Nephron (organoid): Measurements from ENCODE around the gene PIH1D2.
"Not testable (repeated sequence)": the region's sequence is repeated elsewhere in the genome, so short reads cannot be mapped to it uniquely, and the experiment has no call there.

Experiments
- H3K27ac Mint-ChIP-seq, 3 experiments: 2 replicates each; pipeline ENCODE4 v1.8.0; 2020; ENCODE audit warnings: mixed read lengths in 3 of 3, mild to moderate bottlenecking in 2 of 3, moderate library complexity in 1 of 3
- H3K27me3 Mint-ChIP-seq: 2 replicates; pipeline ENCODE4 v1.8.0; 2021; ENCODE audit warnings: low read depth, mild to moderate bottlenecking, moderate library complexity, mixed read lengths
- H3K36me3 Mint-ChIP-seq: 2 replicates; pipeline ENCODE4 v1.8.0; 2020; ENCODE audit warnings: low read depth, mixed read lengths
- H3K4me1 Mint-ChIP-seq: 2 replicates; pipeline ENCODE4 v1.8.0; 2020; ENCODE audit warnings: mixed read lengths
- H3K4me3 Mint-ChIP-seq, 3 experiments: 2 replicates each; pipeline ENCODE4 v1.8.0; 2020; ENCODE audit warnings: mild to moderate bottlenecking in 3 of 3, mixed read lengths in 3 of 3, moderate library complexity in 2 of 3
- H3K9me3 Mint-ChIP-seq: 2 replicates; pipeline ENCODE4 v1.8.0; 2020; ENCODE audit warnings: mixed read lengths
- CTCF ChIP-seq, 3 experiments: fragments of 200-600 bp; sonication (generic); IDR thresholded peaks; one replicate each; pipeline ENCODE4 v1.5.0; 2021; ENCODE audit warnings: antibody characterized with exemption in 3 of 3; ENCODE audit not compliant: unreplicated experiment in 3 of 3

Gene PIH1D2

GRCh38 chr11:112097734-112098528, 24.1 kb upstream of the PIH1D2 start:
- H3K27ac Mint-ChIP-seq, result no peak overlapping the region
- H3K27me3 Mint-ChIP-seq, result no peaks in the 10 kb centered on the region
- H3K4me3 Mint-ChIP-seq, result no peak overlapping the region
- no peaks in the 10 kb centered on the region for H3K4me1 Mint-ChIP-seq
- no peaks in the 10 kb centered on the region for H3K9me3 Mint-ChIP-seq
- H3K36me3 Mint-ChIP-seq, result peaks cover 20% of the 10 kb centered on the region
- no peak for TF ChIP-seq CTCF (IDR thresholded peaks at IDR 0.05; ENCODE audit: unreplicated experiment in 3 of 3)

- Mint-ChIP-seq H3K27ac (no peak overlapping the region), H3K36me3 (peaks cover 36% of the 10 kb centered on the region), H3K4me1 (no peaks in the 10 kb centered on the region), H3K27me3 (no peaks in the 10 kb centered on the region), H3K9me3 (no peaks in the 10 kb centered on the region), H3K4me3 (no peak overlapping the region)
- TF ChIP-seq CTCF (IDR thresholded peaks at IDR 0.05; ENCODE audit: unreplicated experiment in 3 of 3), result no peak
Observed at GRCh38 chr11:112096194-112096593, 22.4 kb upstream of the PIH1D2 start.

GRCh38 chr11:112095302-112095701, 21.5 kb upstream of the PIH1D2 start:
- not testable (repeated sequence) for H3K27ac Mint-ChIP-seq, H3K27me3 Mint-ChIP-seq, H3K4me3 Mint-ChIP-seq, H3K4me1 Mint-ChIP-seq, H3K9me3 Mint-ChIP-seq
- H3K36me3 Mint-ChIP-seq, result peaks cover 42% of the 10 kb centered on the region

- no peak for TF ChIP-seq CTCF (IDR thresholded peaks at IDR 0.05; ENCODE audit: unreplicated experiment in 3 of 3)
- Mint-ChIP-seq H3K36me3 (peaks cover 82% of the 10 kb centered on the region), H3K9me3 (no peaks in the 10 kb centered on the region), H3K27me3 (no peaks in the 10 kb centered on the region), H3K27ac (peak overlapping the region; percentile 70 to 94 (median 92)), H3K4me1 (peaks cover 44% of the 10 kb centered on the region), H3K4me3 (peak overlapping the region; percentile 92 to 100 (median 94))
Observed at GRCh38 chr11:112087212-112087611, 13.4 kb upstream of the PIH1D2 start.

GRCh38 chr11:112086422-112087191, 12.8 kb upstream of the PIH1D2 start, which contains the start of the genes SDHD and TIMM8B:
SDHD (plus strand) TSS chr11:112086873; CDS start chr11:112086908, 35 bp downstream.
TIMM8B (minus strand) TSS chr11:112086756; CDS start chr11:112086723, 33 bp downstream.
- H3K27me3 Mint-ChIP-seq, result no peaks in the 10 kb centered on the region
- TF ChIP-seq CTCF (IDR thresholded peaks at IDR 0.05; ENCODE audit: unreplicated experiment in 3 of 3), result peak in 2 of 3 experiments; percentile 15 to 26
- H3K4me1 Mint-ChIP-seq, result peaks cover 44% of the 10 kb centered on the region
- no peaks in the 10 kb centered on the region for H3K9me3 Mint-ChIP-seq
- peaks cover 79% of the 10 kb centered on the region for H3K36me3 Mint-ChIP-seq
- H3K4me3 Mint-ChIP-seq, result peak within 1 kb of the TSS; percentile 92 to 100 (median 94)
- H3K27ac Mint-ChIP-seq, result peak within 1 kb of the TSS; percentile 70 to 94 (median 92)

- Mint-ChIP-seq H3K4me1 (peaks cover 44% of the 10 kb centered on the region), H3K9me3 (no peaks in the 10 kb centered on the region), H3K36me3 (peaks cover 75% of the 10 kb centered on the region), H3K27ac (peak overlapping the region; percentile 70 to 94 (median 92)), H3K4me3 (peak overlapping the region; percentile 92 to 100 (median 94)), H3K27me3 (no peaks in the 10 kb centered on the region)
- TF ChIP-seq CTCF (IDR thresholded peaks at IDR 0.05; ENCODE audit: unreplicated experiment in 3 of 3), result no peak
Observed at GRCh38 chr11:112085822-112086421, 12.1 kb upstream of the PIH1D2 start.
